GM08714 (cell line): Measurements from ENCODE around the gene CPNE7.

ENCODE experiments used
- H3K4me3 ChIP-seq: fragments of 200-500 bp; sonication (Bioruptor generic); 2 replicates; pipeline ENCODE4 v1.5.1; 2014; ENCODE audit warnings: mild to moderate bottlenecking, low read length, inconsistent platforms
- ZNF274 ChIP-seq: IDR thresholded peaks from 2 replicates; pipeline ENCODE4 v1.6.1; 2012; ENCODE audit warnings: mild to moderate bottlenecking, low read depth, low read length

CPNE7 gene

GRCh38 chr16:89556750-89557689, 18.5 kb upstream of the CPNE7 start:
- no peak overlapping the region for H3K4me3 ChIP-seq
- TF ChIP-seq ZNF274: no peak

GRCh38 chr16:89557690-89558490, 17.7 kb upstream of the CPNE7 start:
- TF ChIP-seq ZNF274: no peak
- H3K4me3 ChIP-seq: no peak overlapping the region

- H3K4me3 ChIP-seq: peak within 1 kb of the TSS; percentile 86
- no peak for TF ChIP-seq ZNF274
These were observed 15.0 kb upstream of the CPNE7 start, which contains the start of gene RPL13 for GRCh38 chr16:89560378-89561141. Gene RPL13, plus strand, starts transcription at chr16:89560682. Its CDS starts 278 bp downstream, at chr16:89560960.

- H3K4me3 ChIP-seq: peak overlapping the region; percentile 86
- no peak for TF ChIP-seq ZNF274
These were observed 14.2 kb upstream of the CPNE7 start for GRCh38 chr16:89561142-89561883.

- TF ChIP-seq ZNF274: no peak
- H3K4me3 ChIP-seq: peak overlapping the region; percentile 86
These were observed 13.5 kb upstream of the CPNE7 start for GRCh38 chr16:89561884-89562599.

GRCh38 chr16:89562939-89563338, 12.6 kb upstream of the CPNE7 start:
- peak overlapping the region; percentile 86; the same call in 1 of the 2 replicates for H3K4me3 ChIP-seq

GRCh38 chr16:89563639-89564392, 11.7 kb upstream of the CPNE7 start:
- H3K4me3 ChIP-seq: no peak overlapping the region; the same call in 1 of the 2 replicates
- no peak for TF ChIP-seq ZNF274

More at GRCh38 chr16:89562939-89563338, 12.6 kb upstream of the CPNE7 start:
- no peak for TF ChIP-seq ZNF274

- no peak for TF ChIP-seq ZNF274
- H3K4me3 ChIP-seq: no peak overlapping the region
These were observed 10.9 kb upstream of the CPNE7 start for GRCh38 chr16:89564476-89565255.

GRCh38 chr16:89565256-89565505, 10.4 kb upstream of the CPNE7 start:
- no peak for TF ChIP-seq ZNF274
- H3K4me3 ChIP-seq: no peak overlapping the region

- no peak for TF ChIP-seq ZNF274
- no peak overlapping the region for H3K4me3 ChIP-seq
These were observed 9.8 kb upstream of the CPNE7 start for GRCh38 chr16:89565506-89566372.
